ENCODE data around the gene GSE1.

DNA sequence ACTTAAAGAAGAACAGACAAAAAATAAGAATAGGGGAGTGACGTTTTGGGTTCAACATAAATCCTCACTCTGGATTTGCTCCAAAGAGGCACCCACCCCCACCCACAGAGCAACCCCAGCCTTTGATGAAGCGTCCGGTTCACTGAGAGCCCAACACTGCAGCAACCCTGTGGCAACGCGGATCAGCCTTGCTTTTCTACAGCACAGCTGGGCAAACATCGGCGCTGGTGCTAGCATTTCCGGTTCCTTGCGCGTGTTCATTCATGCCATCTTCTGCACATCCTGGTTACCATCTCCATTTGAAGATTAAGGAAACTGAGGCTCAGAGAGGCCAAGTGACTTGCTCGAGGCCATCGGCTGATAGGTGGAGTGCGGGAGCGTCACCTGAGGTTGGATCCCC, 84.3 kb downstream of the GSE1 start:
- TF ChIP-seq, protein P1, sequence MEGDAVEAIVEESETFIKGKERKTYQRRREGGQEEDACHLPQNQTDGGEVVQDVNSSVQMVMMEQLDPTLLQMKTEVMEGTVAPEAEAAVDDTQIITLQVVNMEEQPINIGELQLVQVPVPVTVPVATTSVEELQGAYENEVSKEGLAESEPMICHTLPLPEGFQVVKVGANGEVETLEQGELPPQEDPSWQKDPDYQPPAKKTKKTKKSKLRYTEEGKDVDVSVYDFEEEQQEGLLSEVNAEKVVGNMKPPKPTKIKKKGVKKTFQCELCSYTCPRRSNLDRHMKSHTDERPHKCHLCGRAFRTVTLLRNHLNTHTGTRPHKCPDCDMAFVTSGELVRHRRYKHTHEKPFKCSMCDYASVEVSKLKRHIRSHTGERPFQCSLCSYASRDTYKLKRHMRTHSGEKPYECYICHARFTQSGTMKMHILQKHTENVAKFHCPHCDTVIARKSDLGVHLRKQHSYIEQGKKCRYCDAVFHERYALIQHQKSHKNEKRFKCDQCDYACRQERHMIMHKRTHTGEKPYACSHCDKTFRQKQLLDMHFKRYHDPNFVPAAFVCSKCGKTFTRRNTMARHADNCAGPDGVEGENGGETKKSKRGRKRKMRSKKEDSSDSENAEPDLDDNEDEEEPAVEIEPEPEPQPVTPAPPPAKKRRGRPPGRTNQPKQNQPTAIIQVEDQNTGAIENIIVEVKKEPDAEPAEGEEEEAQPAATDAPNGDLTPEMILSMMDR (IDR thresholded peaks at IDR 0.05) = no peak
- TF ChIP-seq POLR2A (IDR thresholded peaks at IDR 0.05) = no peak
